C4-2B (cell line): ENCODE measurements around the gene SMR3A.

Experiments used
- CTCF ChIP-seq: fragments of 450-650 bp; conservative IDR thresholded peaks from 2 replicates; pipeline ENCODE4 v1.5.1; 2017; ENCODE audit warnings: mild to moderate bottlenecking
- ZFX ChIP-seq: fragments of 450-650 bp; IDR thresholded peaks from 2 replicates; pipeline ENCODE4 v1.6.1; 2017

- TF ChIP-seq CTCF = no peak
- no peak for TF ChIP-seq ZFX
Observed at GRCh38 chr4:70359115-70359661, 1.4 kb upstream of the SMR3A start.
